DMS114 treated with DMSO at 0.1 percent for 48 hours (cell line): Measurements from ENCODE around the gene USH2A.
"Not testable (repeated sequence)": the region's sequence is repeated elsewhere in the genome, so short reads cannot be mapped to it uniquely, and the experiment has no call there.

Source experiments
- DNase-seq: peaks from one replicate; lab custom pipeline; 2025; ENCODE audit not compliant: unreplicated experiment; lab: John Stamatoyannopoulos, UW

The USH2A gene

GRCh38 chr1:216049741-216050430, 373.4 kb downstream of the USH2A start:
- no peak for DNase-seq

GRCh38 chr1:216047811-216048572, 375.3 kb downstream of the USH2A start:
- DNase-seq: no peak

GRCh38 chr1:216046336-216046735, 376.9 kb downstream of the USH2A start:
- no peak for DNase-seq

GRCh38 chr1:216045400-216045799, 377.8 kb downstream of the USH2A start:
- no peak for DNase-seq

- DNase-seq: no peak
Measured at GRCh38 chr1:216044538-216044937, 378.7 kb downstream of the USH2A start.

- no peak for DNase-seq
Measured at GRCh38 chr1:216034506-216034905, 388.7 kb downstream of the USH2A start.

- DNase-seq: no peak
Measured at GRCh38 chr1:216032961-216033614, 390.2 kb downstream of the USH2A start.

GRCh38 chr1:216032284-216032683, 391.0 kb downstream of the USH2A start:
- DNase-seq: no peak

- no peak for DNase-seq
Measured at GRCh38 chr1:216028631-216029030, 394.6 kb downstream of the USH2A start.

GRCh38 chr1:216024546-216024945, 398.7 kb downstream of the USH2A start:
- no peak for DNase-seq

- no peak for DNase-seq
Measured at GRCh38 chr1:216020743-216021345, 402.4 kb downstream of the USH2A start.

- no peak for DNase-seq
Measured at GRCh38 chr1:216015116-216015515, 408.1 kb downstream of the USH2A start.

- no peak for DNase-seq
Measured at GRCh38 chr1:216014086-216014485, 409.2 kb downstream of the USH2A start.

- DNase-seq: not testable (repeated sequence)
Measured at GRCh38 chr1:216009456-216009855, 413.8 kb downstream of the USH2A start.

- DNase-seq: no peak
Measured at GRCh38 chr1:216005916-216006315, 417.3 kb downstream of the USH2A start.

- peak; percentile 15 for DNase-seq
Measured at GRCh38 chr1:215992620-215993019, 430.6 kb downstream of the USH2A start.

- no peak for DNase-seq
Measured at GRCh38 chr1:215987092-215987875, 436.0 kb downstream of the USH2A start.

- no peak for DNase-seq
Measured at GRCh38 chr1:215986401-215986800, 436.8 kb downstream of the USH2A start.

GRCh38 chr1:215983680-215984079, 439.6 kb downstream of the USH2A start:
- no peak for DNase-seq

- DNase-seq: no peak
Measured at GRCh38 chr1:215971793-215972441, 451.3 kb downstream of the USH2A start.
